GM18868 (cell line): ENCODE measurements around the gene MOB1B.
A peak's percentile ranks its signal among the peaks of the same experiment; 100 is the strongest.
"Not testable (repeated sequence)": the region's sequence is repeated elsewhere in the genome, so short reads cannot be mapped to it uniquely, and the experiment has no call there.

Experiments
- ATAC-seq: cut with Tn5 transposase; IDR thresholded peaks from one replicate; pipeline ENCODE4 v1.9.1; 2021; ENCODE audit warnings: mild to moderate bottlenecking, moderate library complexity; ENCODE audit not compliant: unreplicated experiment

MOB1B gene

GRCh38 chr4:71005025-71005424 is 102.9 kb downstream of the MOB1B start:
- not testable (repeated sequence) for ATAC-seq

GRCh38 chr4:71006203-71006907 is 104.2 kb downstream of the MOB1B start:
- peak; percentile 72 for ATAC-seq

GRCh38 chr4:71008196-71008595 is 106.0 kb downstream of the MOB1B start:
- no peak for ATAC-seq

- no peak for ATAC-seq
Observed at GRCh38 chr4:71009086-71009485, 106.9 kb downstream of the MOB1B start.

- peak; percentile 37 for ATAC-seq
Observed at GRCh38 chr4:71009890-71010588, 107.9 kb downstream of the MOB1B start.

GRCh38 chr4:71011451-71011850 is 109.3 kb downstream of the MOB1B start:
- no peak for ATAC-seq

GRCh38 chr4:71017391-71017790 is 115.2 kb downstream of the MOB1B start:
- not testable (repeated sequence) for ATAC-seq

GRCh38 chr4:71020611-71021010 is 118.4 kb downstream of the MOB1B start:
- ATAC-seq, result no peak

GRCh38 chr4:71025654-71026053 is 123.5 kb downstream of the MOB1B start:
- ATAC-seq, result no peak

GRCh38 chr4:71026086-71026485 is 123.9 kb downstream of the MOB1B start:
- peak; percentile 86 for ATAC-seq

- no peak for ATAC-seq
Observed at GRCh38 chr4:71027611-71028010, 125.4 kb downstream of the MOB1B start.

GRCh38 chr4:71029504-71029903 is 127.3 kb downstream of the MOB1B start:
- no peak for ATAC-seq

GRCh38 chr4:71032106-71032505 is 129.9 kb downstream of the MOB1B start:
- ATAC-seq, result not testable (repeated sequence)
